ENCODE measurements around the gene NFIA.

NFIA gene

DNA sequence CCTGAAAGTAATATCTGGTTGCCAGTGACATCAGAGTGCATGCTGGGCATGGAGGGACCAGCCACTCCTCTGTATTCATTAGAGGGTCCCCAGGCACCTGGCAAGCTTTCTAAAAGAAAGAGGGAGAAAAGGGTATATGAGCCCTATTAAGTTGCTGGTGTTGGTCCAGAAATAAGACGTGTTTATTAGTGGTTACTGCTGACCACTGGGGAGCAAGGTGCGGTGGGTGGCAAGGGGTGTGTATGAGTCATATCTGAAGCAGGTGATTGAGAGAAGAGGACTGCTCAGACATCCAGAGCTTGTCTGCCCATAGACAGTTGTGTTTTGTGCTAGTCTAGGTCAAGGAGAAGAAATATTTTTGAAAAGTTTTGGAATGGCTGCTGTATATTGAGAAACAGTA lies 344.5 kb downstream of the NFIA start:
- DNase-seq (ENCODE audit: low read depth, low spot score) = no peak

DNA sequence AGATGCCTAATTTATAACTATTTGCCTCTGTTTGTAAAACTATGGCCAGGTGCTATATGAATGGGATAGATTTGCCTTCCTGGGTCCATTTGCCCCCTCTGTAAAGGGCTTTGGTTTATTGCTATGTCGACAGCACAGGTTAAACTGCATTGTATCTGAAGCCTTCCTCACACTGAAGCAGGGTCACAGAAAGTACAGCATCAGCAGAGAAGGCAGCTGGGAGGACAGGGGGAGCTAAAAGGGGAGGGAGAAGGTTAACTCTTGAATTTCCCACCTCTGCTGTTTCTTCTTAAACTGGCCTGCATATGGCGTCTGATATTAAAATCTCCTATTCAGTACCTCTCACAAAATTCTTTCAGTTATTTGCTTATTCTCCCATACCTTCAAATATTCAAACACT lies 345.1 kb downstream of the NFIA start:
- no peak for DNase-seq (ENCODE audit: low read depth, low spot score)

DNA sequence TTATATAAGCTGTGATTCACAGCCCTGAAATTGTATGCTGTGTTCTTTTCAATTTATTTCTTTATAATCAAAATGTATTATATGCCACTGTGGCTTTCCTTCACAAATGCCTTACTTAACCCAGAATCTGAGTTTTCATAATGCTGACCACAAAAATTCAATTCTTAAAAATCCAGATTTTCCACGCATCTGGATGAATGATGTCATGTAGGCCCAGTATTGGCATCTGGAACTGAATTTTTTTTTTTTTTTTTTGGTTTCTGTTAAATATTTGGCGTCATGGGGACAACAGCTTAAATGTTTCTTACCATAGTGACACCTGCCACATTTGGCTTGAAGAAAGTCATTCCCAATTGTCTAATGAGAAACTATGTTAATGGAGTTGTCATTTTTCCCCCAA lies 345.8 kb downstream of the NFIA start:
- no peak for DNase-seq (ENCODE audit: low read depth, low spot score)

- DNase-seq (ENCODE audit: low read depth, low spot score) = no peak
Measured at GRCh38 chr1:61432616-61433388, 350.4 kb downstream of the NFIA start.

DNA sequence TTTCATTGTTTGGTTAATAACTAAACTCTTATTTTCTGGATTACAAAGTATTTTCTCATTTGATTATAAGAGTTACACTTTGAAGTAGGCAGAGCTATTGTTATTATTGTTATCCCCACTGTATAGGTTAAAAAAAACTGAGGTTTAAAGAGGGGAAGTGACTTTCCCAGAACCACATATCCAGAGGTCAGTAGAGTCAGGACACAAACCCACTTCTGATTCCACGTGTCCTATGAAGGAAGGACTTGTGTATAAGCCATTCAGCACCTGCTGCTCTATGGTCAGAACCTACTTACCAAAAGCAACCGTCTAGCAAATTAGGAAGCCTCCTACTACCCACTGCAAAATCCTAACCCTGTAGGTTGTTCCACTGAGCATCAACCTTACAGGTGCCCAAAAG lies 351.3 kb downstream of the NFIA start:
- no peak for DNase-seq (ENCODE audit: low read depth, low spot score)

- DNase-seq (ENCODE audit: low read depth, low spot score) = no peak
Measured at GRCh38 chr1:61434276-61434675, 351.9 kb downstream of the NFIA start.

DNA sequence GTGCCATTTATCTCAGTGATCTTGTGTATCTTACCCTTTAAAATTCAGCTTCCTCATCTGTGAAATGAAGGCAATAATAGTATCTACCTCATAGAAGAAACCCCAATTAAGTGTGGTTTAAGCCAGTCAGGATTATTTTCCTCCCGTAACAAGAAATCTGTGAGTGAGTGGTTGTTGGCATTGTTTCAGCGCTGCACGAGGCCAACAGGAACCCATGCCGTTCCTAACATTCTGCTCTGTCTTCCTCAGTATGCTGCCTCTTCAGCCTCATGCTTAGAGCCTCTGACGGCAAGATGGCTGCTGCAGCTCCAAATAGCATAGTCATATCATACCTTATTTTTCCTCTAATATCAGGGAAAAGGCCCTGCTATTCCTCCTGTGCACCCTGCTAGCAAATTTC lies 352.9 kb downstream of the NFIA start:
- DNase-seq (ENCODE audit: low read depth, low spot score) = no peak

- no peak for DNase-seq (ENCODE audit: low read depth, low spot score)
Measured at GRCh38 chr1:61436016-61436415, 353.7 kb downstream of the NFIA start.

DNA sequence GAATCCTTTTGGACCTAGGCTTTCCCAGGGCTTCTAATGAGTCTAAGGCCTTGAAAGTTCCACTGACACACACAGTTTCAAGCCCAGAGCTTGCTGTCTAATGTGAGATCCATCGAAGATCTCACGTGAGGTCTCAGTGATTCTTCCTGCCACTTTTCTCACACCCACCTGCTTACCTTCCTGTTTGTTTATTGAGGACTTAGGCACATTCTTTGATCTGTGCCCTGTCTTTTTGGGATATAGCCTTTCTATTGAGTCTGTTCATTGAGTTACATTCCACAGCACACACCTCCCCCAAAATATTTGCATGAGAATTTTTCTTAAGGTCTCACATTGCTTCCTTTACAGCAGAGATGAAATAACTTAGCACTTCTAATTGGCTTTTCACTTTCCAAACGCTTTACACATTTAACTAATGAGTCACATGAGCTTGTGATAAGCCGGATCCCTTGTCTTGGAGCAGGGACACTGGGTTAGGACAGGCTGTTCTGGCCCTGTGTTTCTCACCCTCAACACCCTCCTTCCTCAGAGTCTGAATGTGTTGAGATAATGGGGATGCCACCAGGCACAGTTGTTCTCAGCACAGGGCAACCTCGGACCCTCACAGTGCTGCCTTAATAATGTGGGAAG lies 354.2 kb downstream of the NFIA start:
- DNase-seq (ENCODE audit: low read depth, low spot score) = no peak

DNA sequence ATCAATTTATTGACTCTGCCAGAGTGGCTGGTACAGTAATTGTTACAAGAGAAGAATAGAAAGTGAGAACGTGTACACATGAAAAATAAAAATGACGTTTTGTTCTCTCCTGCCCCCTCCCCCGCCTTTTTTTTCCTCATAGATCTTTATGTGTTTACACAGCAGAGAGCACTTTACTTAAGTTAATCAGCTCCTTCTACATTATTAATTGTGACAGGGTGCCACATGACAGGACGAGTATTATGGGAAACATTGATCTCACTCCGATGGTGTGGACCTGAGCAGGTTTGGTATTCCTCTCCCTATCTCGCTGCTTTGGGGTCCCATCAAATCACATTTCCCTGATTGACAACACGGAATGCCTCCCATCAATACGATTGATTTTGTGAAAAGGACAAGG lies 356.9 kb downstream of the NFIA start:
- DNase-seq (ENCODE audit: low read depth, low spot score) = no peak

GRCh38 chr1:61441723-61442262 lies 359.4 kb downstream of the NFIA start:
- DNase-seq (ENCODE audit: low read depth, low spot score) = no peak

DNA sequence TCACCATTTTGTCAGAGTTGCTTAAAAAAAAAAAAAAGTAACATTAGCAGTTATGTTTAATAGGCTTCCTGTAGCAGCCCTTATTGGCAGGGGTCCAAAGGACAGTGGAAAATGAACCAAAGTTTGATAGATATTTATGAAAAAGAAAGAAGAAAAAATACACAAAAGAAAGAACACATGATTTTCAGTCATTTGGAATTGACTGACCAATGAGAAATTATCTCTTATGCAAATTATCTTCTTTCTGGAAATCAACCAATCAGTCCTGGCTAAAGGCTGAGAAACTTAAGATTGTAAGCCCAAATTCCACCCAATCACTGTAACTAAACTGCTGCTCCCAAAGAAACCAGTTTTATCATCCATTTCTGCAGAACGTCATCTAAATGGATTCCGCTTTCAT lies 360.2 kb downstream of the NFIA start:
- DNase-seq (ENCODE audit: low read depth, low spot score) = no peak

DNA sequence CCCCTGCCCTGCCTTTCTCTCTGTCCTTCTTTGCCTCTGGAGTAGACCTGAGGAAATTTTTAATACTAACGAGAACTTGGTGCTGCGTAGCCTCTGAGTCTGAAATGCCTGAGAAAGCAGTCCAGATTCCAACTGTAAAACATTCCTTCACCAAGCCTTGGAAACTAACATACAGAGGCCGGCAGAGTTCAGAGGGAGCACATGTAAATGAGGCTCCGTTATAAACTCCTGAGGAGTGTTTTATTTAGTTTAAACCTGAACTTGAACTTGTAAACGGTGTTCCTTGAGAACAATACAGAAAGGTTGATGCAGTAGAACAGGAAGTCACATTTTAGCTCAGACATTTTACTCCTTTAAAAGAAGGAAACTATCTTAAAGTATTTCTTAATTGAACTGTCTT lies 361.9 kb downstream of the NFIA start:
- DNase-seq (ENCODE audit: low read depth, low spot score) = no peak

- DNase-seq (ENCODE audit: low read depth, low spot score) = no peak
Measured at GRCh38 chr1:61445269-61445825, 363.0 kb downstream of the NFIA start.

GRCh38 chr1:61446531-61446991 lies 364.2 kb downstream of the NFIA start:
- no peak for DNase-seq (ENCODE audit: low read depth, low spot score)

DNA sequence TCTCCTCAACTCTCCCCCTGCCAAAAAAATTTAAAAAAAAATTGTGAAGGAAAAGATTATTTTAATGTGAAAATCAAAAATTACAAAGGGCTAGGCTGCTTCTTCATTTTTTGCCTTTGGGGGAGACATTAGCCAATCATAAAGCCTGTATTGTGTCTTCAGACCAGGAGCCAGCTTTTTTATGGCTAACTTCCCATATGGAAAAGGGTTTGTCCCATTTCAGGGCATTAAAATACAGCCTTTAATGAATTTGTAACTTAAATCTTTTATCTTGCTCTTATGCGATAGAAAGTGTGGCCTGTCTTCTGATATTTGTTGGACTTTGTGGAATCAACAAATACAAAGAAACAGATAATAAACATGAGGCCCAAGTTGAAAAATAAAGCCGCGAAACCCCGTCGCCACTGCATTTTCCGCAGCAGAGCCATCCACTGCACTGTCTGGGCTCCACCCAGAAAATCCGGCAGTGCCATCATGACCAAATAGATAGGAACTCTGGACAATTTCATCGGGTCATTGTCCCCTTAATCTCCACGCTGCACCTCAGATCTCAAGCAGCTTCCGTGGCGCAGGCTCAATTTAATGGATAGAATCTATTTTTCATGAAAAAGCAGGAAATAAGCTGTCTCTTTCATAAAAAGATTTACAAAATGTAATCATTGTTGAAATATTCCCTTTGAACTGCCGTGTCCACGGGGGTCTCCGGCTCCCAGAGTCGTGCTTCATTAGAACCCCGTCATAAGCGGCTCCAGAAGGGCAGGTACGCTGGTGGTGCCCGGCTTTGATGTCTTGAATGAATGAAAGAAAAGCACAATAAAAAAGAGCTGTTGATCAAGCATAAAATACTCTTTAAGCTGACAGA lies 365.0 kb downstream of the NFIA start:
- DNase-seq (ENCODE audit: low read depth, low spot score) = no peak

DNA sequence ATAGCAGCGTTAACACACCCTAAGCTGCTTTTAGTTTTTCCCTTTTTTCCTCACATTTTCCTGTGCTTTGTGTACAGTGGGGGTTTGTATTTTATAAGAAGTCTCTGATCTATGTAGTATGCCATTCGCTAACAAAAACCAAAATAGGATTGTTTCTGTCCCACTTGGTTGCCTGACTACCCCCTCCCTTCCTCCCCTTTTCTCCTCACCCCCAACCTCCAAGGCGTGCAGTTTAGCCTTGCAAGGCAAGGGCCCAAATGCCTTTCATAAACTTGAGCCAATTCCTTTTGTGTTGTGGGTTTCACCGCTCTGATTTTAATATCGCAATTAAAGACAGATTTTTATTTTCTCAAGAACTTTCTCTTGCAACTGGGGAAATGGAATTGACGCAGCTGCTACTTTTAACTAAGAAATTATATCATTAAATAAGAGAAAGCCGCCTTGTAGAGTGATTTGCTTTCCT lies 365.6 kb downstream of the NFIA start:
- no peak for DNase-seq (ENCODE audit: low read depth, low spot score)

DNA sequence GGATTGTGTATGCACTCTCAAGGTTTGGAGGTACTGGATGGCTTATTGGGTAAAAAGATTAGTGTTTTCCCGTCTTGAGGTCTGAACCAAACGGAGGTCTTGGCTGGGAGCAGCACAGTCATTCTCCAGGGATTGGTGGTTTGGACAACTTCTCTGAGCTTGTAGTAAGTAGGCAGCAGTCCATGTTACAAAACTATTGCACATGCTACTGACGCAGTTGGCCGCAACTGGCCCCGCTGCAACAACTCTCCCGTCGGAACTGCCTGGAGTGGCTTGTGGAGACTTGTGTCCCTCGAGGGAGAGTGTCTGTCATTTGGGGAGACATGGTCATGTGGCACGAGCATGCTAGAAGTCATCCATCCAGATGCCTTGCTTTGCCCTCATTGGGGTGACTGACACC lies 366.6 kb downstream of the NFIA start:
- no peak for DNase-seq (ENCODE audit: low read depth, low spot score)

DNA sequence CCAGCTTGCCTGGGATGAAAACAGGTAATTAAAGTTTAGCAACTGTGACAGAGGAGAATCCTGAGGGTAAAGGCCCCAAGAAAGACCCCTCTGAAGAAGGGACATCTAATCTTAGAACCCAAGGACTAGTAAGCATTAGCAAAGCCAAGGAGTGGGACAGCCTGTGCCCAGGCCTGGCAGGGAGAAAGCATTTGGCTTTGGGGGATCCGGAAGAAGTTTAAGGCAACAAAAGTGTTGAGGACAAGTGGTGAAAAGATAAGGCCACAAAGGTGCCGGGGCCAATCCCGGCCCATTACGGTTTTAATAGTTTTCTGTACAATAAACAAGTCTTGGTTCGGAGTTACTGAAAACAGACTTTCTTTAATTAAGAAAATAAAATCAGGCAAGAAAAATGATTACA lies 367.0 kb downstream of the NFIA start:
- DNase-seq (ENCODE audit: low read depth, low spot score) = no peak

GRCh38 chr1:61450454-61450853 lies 368.1 kb downstream of the NFIA start:
- no peak for DNase-seq (ENCODE audit: low read depth, low spot score)

- DNase-seq (ENCODE audit: low read depth, low spot score) = no peak
Measured at GRCh38 chr1:61450872-61451571, 368.7 kb downstream of the NFIA start.

All from brain pericyte (primary cell).